ENCODE data around the gene OSGIN1.

The OSGIN1 gene

GRCh38 chr16:83981799-83982198 is 28.8 kb downstream of the OSGIN1 start:
- no peak for TF ChIP-seq CTCF (IDR thresholded peaks at IDR 0.05; ENCODE audit: borderline replicate concordance, control extremely low read depth, extremely low read depth, insufficient read depth, missing control alignments)
- in situ Hi-C loops (cut with MboI; ENCODE audit: low sequenced_read_pairs, unreplicated experiment), result no loop called here
- DNase-seq (ENCODE audit: low spot score), result no peak

- no peak for TF ChIP-seq CTCF (IDR thresholded peaks at IDR 0.05; ENCODE audit: borderline replicate concordance, control extremely low read depth, extremely low read depth, insufficient read depth, missing control alignments)
- DNase-seq (ENCODE audit: low spot score), result no peak
- in situ Hi-C loops (cut with MboI; ENCODE audit: low sequenced_read_pairs, unreplicated experiment), result no loop called here
Observed at GRCh38 chr16:83983491-83983890, 30.5 kb downstream of the OSGIN1 start.

- in situ Hi-C loops (cut with MboI; ENCODE audit: low sequenced_read_pairs, unreplicated experiment), result no loop called here
- DNase-seq (ENCODE audit: low spot score), result no peak
- no peak for TF ChIP-seq CTCF (IDR thresholded peaks at IDR 0.05; ENCODE audit: borderline replicate concordance, control extremely low read depth, extremely low read depth, insufficient read depth, missing control alignments)
Observed at GRCh38 chr16:83989300-83989699, 36.3 kb downstream of the OSGIN1 start.

GRCh38 chr16:83990492-83990891 is 37.5 kb downstream of the OSGIN1 start:
- in situ Hi-C loops (cut with MboI; ENCODE audit: low sequenced_read_pairs, unreplicated experiment), result no loop called here
- no peak for DNase-seq (ENCODE audit: low spot score)
- TF ChIP-seq CTCF (IDR thresholded peaks at IDR 0.05; ENCODE audit: borderline replicate concordance, control extremely low read depth, extremely low read depth, insufficient read depth, missing control alignments), result no peak

- TF ChIP-seq CTCF (IDR thresholded peaks at IDR 0.05; ENCODE audit: borderline replicate concordance, control extremely low read depth, extremely low read depth, insufficient read depth, missing control alignments), result no peak
- DNase-seq (ENCODE audit: low spot score), result no peak
- in situ Hi-C loops (cut with MboI; ENCODE audit: low sequenced_read_pairs, unreplicated experiment), result no loop called here
Observed at GRCh38 chr16:83992624-83993023, 39.6 kb downstream of the OSGIN1 start.

- no peak for DNase-seq (ENCODE audit: low spot score)
- TF ChIP-seq CTCF (IDR thresholded peaks at IDR 0.05; ENCODE audit: borderline replicate concordance, control extremely low read depth, extremely low read depth, insufficient read depth, missing control alignments), result no peak
- in situ Hi-C loops (cut with MboI; ENCODE audit: low sequenced_read_pairs, unreplicated experiment), result no loop called here
Observed at GRCh38 chr16:83994087-83994486, 41.0 kb downstream of the OSGIN1 start.

GRCh38 chr16:83994703-83995102 is 41.7 kb downstream of the OSGIN1 start:
- no peak for TF ChIP-seq CTCF (IDR thresholded peaks at IDR 0.05; ENCODE audit: borderline replicate concordance, control extremely low read depth, extremely low read depth, insufficient read depth, missing control alignments)
- no peak for DNase-seq (ENCODE audit: low spot score)
- in situ Hi-C loops (cut with MboI; ENCODE audit: low sequenced_read_pairs, unreplicated experiment), result no loop called here

All from GM13976 (cell line).